ENCODE data around the gene PPP1R13B.

The PPP1R13B gene

GRCh38 chr14:103705504-103706284 lies 141.7 kb downstream of the PPP1R13B start:
- Histone ChIP-seq H3K36me3 (ENCODE audit: insufficient read depth, low read length) (peaks cover 8% of the 10 kb centered on the region; the same call in 1 of the 2 replicates), H3K9me3 (ENCODE audit: control insufficient read depth, insufficient read depth, low read length) (no peaks in the 10 kb centered on the region), H3K9ac (ENCODE audit: low read depth, low read length) (no peak overlapping the region), H3K4me1 (ENCODE audit: insufficient read depth, low read length) (0 out of 2 replicates have a peak, but pooled peaks cover 2% of the 10 kb centered on the region)

GRCh38 chr14:103705118-103705503 lies 142.3 kb downstream of the PPP1R13B start:
- H3K36me3 ChIP-seq (ENCODE audit: insufficient read depth, low read length) = peaks cover 8% of the 10 kb centered on the region; the same call in 1 of the 2 replicates
- H3K9ac ChIP-seq (ENCODE audit: low read depth, low read length) = no peak overlapping the region
- no peaks in the 10 kb centered on the region for H3K9me3 ChIP-seq (ENCODE audit: control insufficient read depth, insufficient read depth, low read length)
- H3K4me1 ChIP-seq (ENCODE audit: insufficient read depth, low read length) = no peaks in the 10 kb centered on the region

GRCh38 chr14:103704708-103705107 lies 142.7 kb downstream of the PPP1R13B start:
- Histone ChIP-seq H3K4me1 (ENCODE audit: insufficient read depth, low read length) (no peaks in the 10 kb centered on the region), H3K9me3 (ENCODE audit: control insufficient read depth, insufficient read depth, low read length) (no peaks in the 10 kb centered on the region), H3K9ac (ENCODE audit: low read depth, low read length) (no peak overlapping the region), H3K36me3 (ENCODE audit: insufficient read depth, low read length) (peaks cover 8% of the 10 kb centered on the region; the same call in 1 of the 2 replicates)

GRCh38 chr14:103703433-103704385 lies 143.7 kb downstream of the PPP1R13B start:
- Histone ChIP-seq H3K9ac (ENCODE audit: low read depth, low read length) (no peak overlapping the region), H3K9me3 (ENCODE audit: control insufficient read depth, insufficient read depth, low read length) (no peaks in the 10 kb centered on the region), H3K36me3 (ENCODE audit: insufficient read depth, low read length) (peaks cover 8% of the 10 kb centered on the region; the same call in 1 of the 2 replicates), H3K4me1 (ENCODE audit: insufficient read depth, low read length) (no peaks in the 10 kb centered on the region)

DNA sequence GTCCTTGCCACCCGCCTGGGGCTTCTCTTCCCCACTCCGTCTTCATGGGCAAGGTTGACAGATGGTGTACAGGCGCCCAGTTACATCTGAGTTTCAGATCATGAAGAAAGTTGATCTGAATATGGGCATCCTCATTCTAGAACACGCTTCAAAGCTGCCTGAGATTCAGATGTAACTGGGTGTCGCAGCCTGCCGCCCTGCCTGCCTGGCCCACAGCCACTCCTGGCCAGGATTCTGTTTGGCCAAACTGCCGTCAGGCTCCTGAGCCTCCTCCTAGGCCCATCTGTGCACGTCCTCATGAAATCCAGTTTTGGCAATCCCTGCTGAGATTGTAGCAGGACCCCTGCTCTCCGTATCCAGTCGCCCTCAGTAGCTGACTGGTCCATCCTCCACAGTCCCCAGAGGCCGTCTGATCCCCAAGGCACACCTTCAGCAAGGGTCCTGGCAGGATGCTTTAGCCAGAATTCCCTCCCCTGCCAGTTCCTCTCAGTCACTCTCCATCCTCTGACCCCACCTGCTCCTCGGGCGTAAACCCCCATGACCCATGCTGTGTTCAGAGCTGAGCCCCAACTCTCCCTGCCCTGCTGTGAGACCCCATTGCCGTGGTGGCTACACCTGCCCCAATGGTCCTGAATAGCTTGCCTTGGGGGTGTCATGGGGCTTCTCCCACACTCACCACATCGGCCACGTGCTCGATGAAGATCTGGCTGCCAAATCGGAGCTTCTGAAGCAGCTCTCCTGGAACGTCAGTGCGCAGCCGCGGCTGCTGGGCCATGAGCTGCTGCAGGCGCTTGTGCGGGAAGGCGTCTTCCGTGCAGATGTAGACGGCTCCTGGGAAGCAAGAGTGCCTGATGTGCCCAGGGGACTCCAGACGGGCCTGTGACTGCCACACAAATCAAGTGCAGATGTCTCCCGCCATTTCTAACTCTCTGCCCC lies 144.6 kb downstream of the PPP1R13B start:
- Histone ChIP-seq H3K36me3 (ENCODE audit: insufficient read depth, low read length) (peaks cover 10% of the 10 kb centered on the region; the same call in 1 of the 2 replicates), H3K9me3 (ENCODE audit: control insufficient read depth, insufficient read depth, low read length) (no peaks in the 10 kb centered on the region), H3K4me1 (ENCODE audit: insufficient read depth, low read length) (no peaks in the 10 kb centered on the region), H3K9ac (ENCODE audit: low read depth, low read length) (no peak overlapping the region)

- Histone ChIP-seq H3K9ac (ENCODE audit: low read depth, low read length) (no peak overlapping the region), H3K36me3 (ENCODE audit: insufficient read depth, low read length) (peaks cover 10% of the 10 kb centered on the region; the same call in 1 of the 2 replicates), H3K9me3 (ENCODE audit: control insufficient read depth, insufficient read depth, low read length) (no peaks in the 10 kb centered on the region), H3K4me1 (ENCODE audit: insufficient read depth, low read length) (peaks cover 3% of the 10 kb centered on the region; the same call in 1 of the 2 replicates)
Observed at GRCh38 chr14:103702095-103702494, 145.3 kb downstream of the PPP1R13B start.

DNA sequence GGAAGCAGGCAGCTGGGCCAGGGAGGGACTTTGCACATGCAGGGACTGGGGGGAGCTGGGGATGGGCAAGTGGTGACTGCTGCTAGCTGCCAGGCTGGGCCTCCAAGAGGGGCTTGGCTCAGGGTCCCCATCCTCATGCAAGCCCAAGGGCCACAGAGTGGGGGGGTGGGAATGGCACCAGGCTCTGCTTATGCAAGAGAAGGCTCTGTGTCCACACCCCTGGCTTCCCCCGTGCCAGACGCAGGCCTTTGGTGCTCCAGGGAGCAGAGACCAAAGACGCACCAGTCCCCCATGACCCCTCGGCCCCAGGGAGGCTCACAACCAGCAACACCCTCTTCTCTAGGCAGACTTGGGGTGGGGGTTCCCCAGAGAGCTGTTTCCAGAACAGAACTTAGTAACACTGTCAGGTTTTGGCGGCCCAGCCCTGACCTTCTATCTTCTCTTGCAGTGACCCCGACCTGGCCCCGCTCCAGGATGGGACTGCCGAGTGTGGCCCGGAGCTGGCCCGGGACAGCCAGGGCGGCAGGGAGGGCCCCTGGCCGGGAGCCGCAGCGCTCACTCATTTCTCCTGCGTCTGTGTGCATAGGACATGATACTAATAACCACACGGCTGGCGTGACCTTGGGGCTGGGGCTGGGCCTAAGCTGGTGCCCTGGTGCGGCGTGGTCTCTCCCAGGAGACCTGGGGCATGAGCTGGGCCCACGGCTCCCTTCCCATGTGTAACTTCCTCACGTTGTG lies 146.5 kb downstream of the PPP1R13B start:
- H3K9ac ChIP-seq (ENCODE audit: low read depth, low read length) = no peak overlapping the region
- H3K4me1 ChIP-seq (ENCODE audit: insufficient read depth, low read length) = peaks cover 8% of the 10 kb centered on the region; the same call in 1 of the 2 replicates

DNA sequence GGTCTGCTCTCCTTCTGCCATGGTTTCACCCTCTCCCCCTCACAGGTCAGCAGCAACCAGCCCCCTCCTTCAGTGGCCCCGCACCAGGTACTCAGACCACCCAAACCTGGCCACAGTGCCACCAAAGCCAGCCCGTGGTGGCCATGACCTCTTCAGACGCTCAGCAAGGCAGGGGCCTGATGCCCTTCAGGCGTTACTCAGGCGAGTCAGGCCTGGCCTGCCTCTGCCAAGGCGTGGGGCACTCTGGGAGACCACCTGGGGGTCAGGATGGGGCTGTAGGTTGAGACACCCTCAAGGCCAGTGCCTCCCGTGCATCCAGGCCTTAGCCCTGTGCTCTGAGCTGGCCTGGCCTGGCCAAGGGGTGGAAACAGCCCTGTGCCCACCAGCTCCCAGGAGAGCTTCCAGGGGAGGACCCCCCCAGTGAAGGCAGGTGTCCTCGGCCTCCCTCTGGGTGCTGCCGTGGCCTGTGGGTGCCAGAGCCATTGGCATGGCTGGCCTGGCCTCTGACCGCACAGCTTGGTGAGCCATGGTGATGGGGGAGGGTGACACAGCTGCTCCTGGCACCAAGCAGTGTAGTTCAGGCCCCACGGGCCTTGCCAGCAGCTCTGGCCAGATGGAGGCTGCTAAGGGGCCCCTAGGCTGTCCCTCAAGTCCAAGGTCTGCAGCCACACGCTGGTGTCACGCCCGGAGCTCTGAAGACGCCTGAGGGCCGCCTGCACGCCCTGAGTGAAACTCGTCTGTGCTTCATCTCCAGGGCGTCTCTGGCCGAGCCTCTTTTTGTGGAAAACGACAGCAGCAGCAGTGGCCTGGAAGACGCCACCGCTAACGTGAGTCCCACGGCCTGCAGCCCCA lies 147.2 kb downstream of the PPP1R13B start:
- H3K36me3 ChIP-seq (ENCODE audit: insufficient read depth, low read length) = 0 out of 2 replicates have a peak, but pooled peaks cover 2% of the 10 kb centered on the region
- H3K9ac ChIP-seq (ENCODE audit: low read depth, low read length) = no peak overlapping the region
- H3K9me3 ChIP-seq (ENCODE audit: control insufficient read depth, insufficient read depth, low read length) = no peaks in the 10 kb centered on the region
- peaks cover 11% of the 10 kb centered on the region; the same call in 1 of the 2 replicates for H3K4me1 ChIP-seq (ENCODE audit: insufficient read depth, low read length)

More for the DNA sequence above, 146.5 kb downstream of the PPP1R13B start:
- peaks cover 4% of the 10 kb centered on the region; the same call in 1 of the 2 replicates for H3K36me3 ChIP-seq (ENCODE audit: insufficient read depth, low read length)
- H3K9me3 ChIP-seq (ENCODE audit: control insufficient read depth, insufficient read depth, low read length) = no peaks in the 10 kb centered on the region

- Histone ChIP-seq H3K9ac (ENCODE audit: low read depth, low read length) (no peak overlapping the region), H3K4me1 (ENCODE audit: insufficient read depth, low read length) (peaks cover 11% of the 10 kb centered on the region; the same call in 1 of the 2 replicates), H3K36me3 (ENCODE audit: insufficient read depth, low read length) (peaks cover 2% of the 10 kb centered on the region; the same call in 1 of the 2 replicates), H3K9me3 (ENCODE audit: control insufficient read depth, insufficient read depth, low read length) (no peaks in the 10 kb centered on the region)
Observed at GRCh38 chr14:103699261-103699661, 148.1 kb downstream of the PPP1R13B start.

DNA sequence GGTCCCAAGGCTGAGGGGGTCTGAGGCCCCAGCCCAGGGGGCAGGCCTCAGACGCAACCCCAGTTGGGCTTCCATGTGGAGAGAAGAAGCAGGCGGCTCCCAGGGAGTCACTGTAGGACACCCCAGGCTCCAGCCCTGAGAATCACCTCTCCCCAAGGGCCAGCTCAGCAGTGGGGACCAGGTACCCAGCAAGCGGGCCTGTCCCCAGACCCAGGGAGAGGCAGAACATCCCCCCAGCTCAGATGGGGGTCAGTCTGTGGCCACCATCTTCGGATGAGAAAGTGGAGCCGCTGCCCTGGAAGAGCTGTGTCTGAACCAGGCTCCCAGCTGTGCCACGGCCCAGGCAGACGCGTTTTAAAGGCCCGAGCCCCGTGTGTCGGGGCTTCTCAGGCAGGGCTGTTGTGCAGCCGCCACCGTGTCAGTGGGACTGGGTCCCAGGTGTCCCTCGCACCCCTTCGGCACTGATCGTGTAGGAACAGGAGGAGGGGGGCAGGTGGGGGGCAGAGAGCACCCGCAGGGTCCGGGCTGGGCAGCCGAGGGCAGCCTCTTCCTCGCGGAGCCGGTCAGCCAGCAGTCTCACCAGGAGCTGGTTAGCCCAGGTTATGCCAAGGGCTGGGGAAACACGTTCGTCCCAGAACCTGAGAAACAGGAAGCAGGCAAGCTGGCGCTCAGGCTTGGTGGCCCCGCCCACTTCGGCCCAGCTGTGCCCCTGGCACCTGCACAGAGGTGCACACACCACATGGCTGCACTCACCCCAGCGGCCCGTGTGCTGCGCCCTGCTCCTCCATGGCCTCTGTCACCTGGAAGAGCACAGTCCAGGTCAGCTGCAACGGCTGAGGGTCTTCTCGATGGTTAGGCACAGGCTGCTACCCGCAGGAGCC lies 148.8 kb downstream of the PPP1R13B start:
- peaks cover 11% of the 10 kb centered on the region; the same call in 1 of the 2 replicates for H3K4me1 ChIP-seq (ENCODE audit: insufficient read depth, low read length)
- peaks cover 2% of the 10 kb centered on the region; the same call in 1 of the 2 replicates for H3K36me3 ChIP-seq (ENCODE audit: insufficient read depth, low read length)
- no peaks in the 10 kb centered on the region for H3K9me3 ChIP-seq (ENCODE audit: control insufficient read depth, insufficient read depth, low read length)
- no peak overlapping the region for H3K9ac ChIP-seq (ENCODE audit: low read depth, low read length)

DNA sequence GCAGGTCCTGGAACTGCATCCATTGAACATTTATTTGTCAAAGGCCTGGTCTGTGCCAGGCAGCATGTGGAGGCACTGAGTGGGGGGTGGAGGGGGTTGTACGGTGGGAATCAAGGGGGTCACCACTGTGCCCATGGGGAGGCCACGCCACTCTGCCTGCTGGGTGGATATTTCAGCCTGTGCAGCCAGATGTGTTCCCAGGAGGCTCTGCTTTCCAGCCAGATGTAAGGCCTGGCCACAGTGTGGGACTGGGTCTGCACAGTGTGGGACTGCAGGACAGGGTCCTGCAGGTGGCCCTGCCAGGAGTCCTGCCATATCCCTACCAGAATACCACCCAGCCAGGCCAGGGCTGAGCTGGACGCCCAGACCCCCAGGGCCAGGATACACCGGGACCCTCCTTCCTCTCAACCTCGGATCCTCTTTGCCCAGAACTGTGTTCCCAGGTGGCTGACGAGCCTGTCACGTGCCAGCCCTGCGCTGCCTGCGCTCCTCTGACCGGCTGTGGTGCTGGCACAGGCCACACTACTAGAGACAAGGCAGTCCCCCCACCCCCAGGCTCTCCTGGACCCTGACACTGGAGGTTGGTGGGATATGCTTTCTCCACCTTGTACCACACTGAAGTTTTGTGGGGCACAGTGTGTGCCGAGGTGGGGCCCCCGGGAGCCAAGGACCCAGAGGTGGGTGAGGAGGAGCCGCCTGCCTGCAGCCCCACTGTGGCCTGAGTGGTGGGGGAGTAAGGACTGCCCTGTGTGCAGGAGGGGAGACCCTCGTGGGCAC lies 149.6 kb downstream of the PPP1R13B start:
- Histone ChIP-seq H3K9me3 (ENCODE audit: control insufficient read depth, insufficient read depth, low read length) (no peaks in the 10 kb centered on the region), H3K4me1 (ENCODE audit: insufficient read depth, low read length) (peaks cover 11% of the 10 kb centered on the region; the same call in 1 of the 2 replicates), H3K9ac (ENCODE audit: low read depth, low read length) (no peak overlapping the region), H3K36me3 (ENCODE audit: insufficient read depth, low read length) (peaks cover 5% of the 10 kb centered on the region; the same call in 1 of the 2 replicates)
